ENCODE results near the gene MLXIP.

GRCh38 chr12:122148657-122149056, 70.1 kb downstream of the MLXIP start:
- no peak for TF ChIP-seq CTCF (IDR thresholded peaks at IDR 0.05)
- TF ChIP-seq EP300 (IDR thresholded peaks at IDR 0.05): no peak

Measured in ovary (tissue), 3 donors.